ENCODE results near the gene GDNF. TPM values are rescaled to one million over a fixed set of nuclear protein-coding genes. Genes with fewer than 3 reads are reported as not detected.

GDNF gene
- total RNA-seq, 1 donor from 2014 or later: not detected

- intact Hi-C loops (cut with micrococcal nuclease): no loop called here
- TF ChIP-seq CTCF (IDR thresholded peaks at IDR 0.05): no peak
- no peak overlapping the region for H3K27ac Mint-ChIP-seq
- ChIA-PET POLR2A (no interaction called here), CTCF (no interaction called here)
- peaks cover 61% of the 10 kb centered on the region for H3K27me3 Mint-ChIP-seq
- H3K36me3 Mint-ChIP-seq (ENCODE audit: low read depth): no peaks in the 10 kb centered on the region
- no peak for DNase-seq
- H3K9me3 Mint-ChIP-seq: no peaks in the 10 kb centered on the region
- ATAC-seq (ENCODE audit: low read depth): no peak
- peaks cover 30% of the 10 kb centered on the region for H3K4me1 Mint-ChIP-seq
- H3K4me3 Mint-ChIP-seq: no peak overlapping the region
Observed at GRCh38 chr5:37840053-37841034, 503 bp upstream of the GDNF start.

GRCh38 chr5:37838933-37839341 is 904 bp downstream of the GDNF start:
- H3K27me3 Mint-ChIP-seq: peaks cover 64% of the 10 kb centered on the region
- H3K4me3 Mint-ChIP-seq: no peak overlapping the region
- ChIA-PET POLR2A (no interaction called here), CTCF (no interaction called here)
- DNase-seq (no peak), ATAC-seq (ENCODE audit: low read depth) (no peak)
- no peak overlapping the region for H3K27ac Mint-ChIP-seq
- no peaks in the 10 kb centered on the region for H3K36me3 Mint-ChIP-seq (ENCODE audit: low read depth)
- intact Hi-C loops (cut with micrococcal nuclease): no loop called here
- no peak for TF ChIP-seq CTCF (IDR thresholded peaks at IDR 0.05)
- H3K4me1 Mint-ChIP-seq: peaks cover 30% of the 10 kb centered on the region
- no peaks in the 10 kb centered on the region for H3K9me3 Mint-ChIP-seq

GRCh38 chr5:37838152-37838932 is 1.5 kb downstream of the GDNF start:
- H3K27ac Mint-ChIP-seq: no peak overlapping the region
- peak overlapping the region; percentile 38 for H3K4me3 Mint-ChIP-seq
- ChIA-PET CTCF (interaction anchor here (0.7 kb wide), 1 partner anchor 352 kb away, joined by 4 read pairs; no protein-coding TSS in a partner anchor), POLR2A (no interaction called here)
- intact Hi-C loops (cut with micrococcal nuclease): no loop called here
- no peak for DNase-seq
- ATAC-seq (ENCODE audit: low read depth): no peak
- H3K9me3 Mint-ChIP-seq: no peaks in the 10 kb centered on the region
- no peak for TF ChIP-seq CTCF (IDR thresholded peaks at IDR 0.05)
- H3K27me3 Mint-ChIP-seq: peaks cover 64% of the 10 kb centered on the region
- H3K4me1 Mint-ChIP-seq: peaks cover 30% of the 10 kb centered on the region
- H3K36me3 Mint-ChIP-seq (ENCODE audit: low read depth): no peaks in the 10 kb centered on the region

- intact Hi-C loops (cut with micrococcal nuclease): no loop called here
- Mint-ChIP-seq H3K4me1 (peaks cover 30% of the 10 kb centered on the region), H3K9me3 (no peaks in the 10 kb centered on the region), H3K27ac (no peak overlapping the region), H3K27me3 (peaks cover 70% of the 10 kb centered on the region), H3K4me3 (peak overlapping the region; percentile 38), H3K36me3 (ENCODE audit: low read depth) (no peaks in the 10 kb centered on the region)
- CTCF ChIA-PET: interaction anchor here (1.4 kb wide), 1 partner anchor 355 kb away, joined by 6 read pairs; no protein-coding TSS in a partner anchor
- POLR2A ChIA-PET: no interaction called here
- peak; percentile 32 for DNase-seq
- no peak for ATAC-seq (ENCODE audit: low read depth)
- TF ChIP-seq CTCF (IDR thresholded peaks at IDR 0.05): no peak
Observed at GRCh38 chr5:37837414-37838032, 2.3 kb downstream of the GDNF start.

Data from activated B cell treated with CpG ODN at 0.5 μM for 24 hours (primary cell).